GM23338 (cell line): ENCODE measurements around the gene NBEAL2. TPM values are rescaled to one million over a fixed set of nuclear protein-coding genes. Genes with fewer than 3 reads are reported as not detected.

Source experiments
- ATAC-seq: fragments of 200-7000 bp; cut with Tn5 transposase; 3 replicates; pipeline ENCODE4 v1.9.1; 2020
- DNase-seq: peaks from one replicate; pipeline ENCODE4 v3.0.0-alpha.2; 2015; ENCODE audit warnings: low spot score
- H2AFZ ChIP-seq: fragments of 200-600 bp; sonication (generic); 2 replicates; pipeline ENCODE4 v1.8.0; 2016; ENCODE audit warnings: antibody characterized with exemption, mild to moderate bottlenecking, moderate library complexity
- H3F3A ChIP-seq: fragments of 200-600 bp; sonication (generic); replicated peaks from 2 replicates; pipeline ENCODE4 v1.8.0; 2017; ENCODE audit warnings: antibody characterized with exemption, mixed run types, low read depth
- H3K27ac ChIP-seq: fragments of 200-600 bp; sonication (generic); 2 replicates; pipeline ENCODE4 v1.6.1; 2016; ENCODE audit warnings: low read depth
- H3K27me3 ChIP-seq: fragments of 200-600 bp; sonication (generic); 2 replicates; pipeline ENCODE4 v1.8.0; 2016; ENCODE audit warnings: mild to moderate bottlenecking, mixed run types, moderate library complexity; ENCODE audit not compliant: insufficient read depth
- H3K36me3 ChIP-seq: fragments of 200-600 bp; sonication (generic); 2 replicates; pipeline ENCODE4 v1.8.0; 2016; ENCODE audit warnings: mild to moderate bottlenecking; ENCODE audit not compliant: insufficient read depth
- H3K4me1 ChIP-seq: fragments of 200-600 bp; sonication (generic); 2 replicates; pipeline ENCODE4 v1.8.0; 2016; ENCODE audit warnings: mild to moderate bottlenecking, moderate library complexity; ENCODE audit not compliant: insufficient read depth
- H3K4me2 ChIP-seq: fragments of 200-600 bp; sonication (generic); 2 replicates; pipeline ENCODE4 v1.7.1; 2017; ENCODE audit warnings: mixed run types
- H3K4me3 ChIP-seq: fragments of 200-600 bp; sonication (generic); 2 replicates; pipeline ENCODE4 v1.6.1; 2016; ENCODE audit warnings: mixed run types
- H3K79me2 ChIP-seq: fragments of 200-600 bp; sonication (generic); replicated peaks from 2 replicates; pipeline ENCODE4 v1.8.0; 2017; ENCODE audit warnings: mild to moderate bottlenecking; ENCODE audit not compliant: insufficient read depth
- H3K9me2 ChIP-seq: fragments of 200-600 bp; sonication (generic); 2 replicates; pipeline ENCODE4 v1.8.0; 2017; ENCODE audit not compliant: insufficient read depth
- H4K20me1 ChIP-seq: fragments of 200-600 bp; sonication (generic); replicated peaks from 2 replicates; pipeline ENCODE4 v1.8.0; 2017; ENCODE audit warnings: mild to moderate bottlenecking; ENCODE audit not compliant: insufficient read depth
- H3K27ac Mint-ChIP-seq: 2 replicates; pipeline ENCODE4 v1.8.0; 2020; ENCODE audit warnings: inconsistent platforms, mild to moderate bottlenecking, moderate library complexity, mixed read lengths
- H3K27me3 Mint-ChIP-seq: 3 replicates; pipeline ENCODE4 v1.8.0; 2022; ENCODE audit warnings: low read depth, mild to moderate bottlenecking, moderate library complexity, mixed read lengths, inconsistent platforms; ENCODE audit not compliant: insufficient read depth, poor library complexity
- H3K36me3 Mint-ChIP-seq: 3 replicates; pipeline ENCODE4 v1.8.0; 2021; ENCODE audit warnings: low read depth, mild to moderate bottlenecking, inconsistent platforms, moderate library complexity, mixed read lengths
- H3K4me1 Mint-ChIP-seq: 3 replicates; pipeline ENCODE4 v1.8.0; 2020; ENCODE audit warnings: mild to moderate bottlenecking, inconsistent platforms, mixed read lengths
- H3K4me3 Mint-ChIP-seq: 3 replicates; pipeline ENCODE4 v1.8.0; 2021; ENCODE audit warnings: moderate library complexity, mild to moderate bottlenecking, inconsistent platforms, mixed read lengths
- H3K9me3 Mint-ChIP-seq: 3 replicates; pipeline ENCODE4 v1.8.0; 2020; ENCODE audit warnings: moderate library complexity, mild to moderate bottlenecking, inconsistent platforms, mixed read lengths
- CREB1 ChIP-seq: fragments of 250-450 bp; sonication (Bioruptor Pico); IDR thresholded peaks from 2 replicates; pipeline ENCODE4 v1.5.0; 2020; ENCODE audit warnings: low read depth, mild to moderate bottlenecking, moderate library complexity
- EZH2 ChIP-seq: fragments of 200-600 bp; sonication (generic); IDR thresholded peaks from one replicate; pipeline ENCODE4 v1.8.0; 2017; ENCODE audit warnings: antibody characterized with exemption, mild to moderate bottlenecking, low read depth; ENCODE audit not compliant: unreplicated experiment
- EZH2phosphoT487 ChIP-seq: fragments of 200-600 bp; sonication (generic); IDR thresholded peaks from one replicate; pipeline ENCODE4 v1.8.1; 2018; ENCODE audit warnings: antibody characterized with exemption; ENCODE audit not compliant: unreplicated experiment
- JUNB ChIP-seq: IDR thresholded peaks from one replicate; pipeline ENCODE4 v1.6.1; 2016; ENCODE audit warnings: antibody characterized with exemption; ENCODE audit not compliant: unreplicated experiment
- NANOG ChIP-seq: IDR thresholded peaks from 2 replicates; pipeline ENCODE4 v1.6.1; 2016; ENCODE audit warnings: antibody characterized with exemption, borderline replicate concordance
- POLR2AphosphoS5 ChIP-seq: IDR thresholded peaks from 2 replicates; pipeline ENCODE4 v1.6.1; 2016; ENCODE audit warnings: antibody characterized with exemption, low read depth
- STAT1 ChIP-seq: IDR thresholded peaks from one replicate; pipeline ENCODE4 v1.6.1; 2016; ENCODE audit warnings: antibody characterized with exemption; ENCODE audit not compliant: unreplicated experiment
- ZNF114 ChIP-seq: fragments of 250-450 bp; sonication (Bioruptor Pico); IDR thresholded peaks from 2 replicates; pipeline ENCODE4 v1.5.0; 2020; ENCODE audit warnings: mild to moderate bottlenecking, moderate library complexity
- ZNF331 ChIP-seq: fragments of 250-450 bp; sonication (Bioruptor Pico); IDR thresholded peaks from 2 replicates; pipeline ENCODE4 v1.5.0; 2020; ENCODE audit warnings: low read depth, mild to moderate bottlenecking, moderate library complexity
- polyA plus RNA-seq: library from polyadenylated mRNA; unstranded; fragments of >200 nt; fragmentation: Nextera tagmentation; extraction: Ambion mirVana; gene quantifications from 2 replicates; pipeline ENCODE4 v1.2.1, GENCODE V29; 2016
- total RNA-seq: library from RNA; depleted of rRNA; stranded (reverse); fragments of >200 nt; shearing (Covaris generic); gene quantifications from 2 replicates; pipeline ENCODE4 v1.2.3, GENCODE V29; 2014
- TF ChIP-seq, protein P1 (sequence below): IDR thresholded peaks from 2 replicates; pipeline ENCODE4 v1.6.1; 2016; ENCODE audit warnings: antibody characterized with exemption
- TF ChIP-seq, protein P2 (sequence below), 2 experiments: fragments of 200-600 bp in 1 of 2; sonication (generic) in 1 of 2; conservative IDR thresholded peaks; 2 replicates each; pipeline versions ENCODE4 v1.5.1 to v1.6.1; 2016 to 2017; ENCODE audit warnings: antibody characterized with exemption in 2 of 2, low read depth in 2 of 2, mild to moderate bottlenecking in 2 of 2, moderate library complexity in 1 of 2
- TF ChIP-seq, protein P3 (sequence below): fragments of 250-450 bp; sonication (Bioruptor Pico); IDR thresholded peaks from 2 replicates; pipeline ENCODE4 v1.5.0; 2020; ENCODE audit warnings: mild to moderate bottlenecking, moderate library complexity
- TF ChIP-seq, protein P4 (sequence below): IDR thresholded peaks from one replicate; pipeline ENCODE4 v1.6.1; 2018; ENCODE audit warnings: antibody characterized with exemption; ENCODE audit not compliant: unreplicated experiment

NBEAL2 gene
- total and polyA plus RNA-seq, 2 experiments from 2014 or later, result 13.5 to 79.9 TPM

DNA sequence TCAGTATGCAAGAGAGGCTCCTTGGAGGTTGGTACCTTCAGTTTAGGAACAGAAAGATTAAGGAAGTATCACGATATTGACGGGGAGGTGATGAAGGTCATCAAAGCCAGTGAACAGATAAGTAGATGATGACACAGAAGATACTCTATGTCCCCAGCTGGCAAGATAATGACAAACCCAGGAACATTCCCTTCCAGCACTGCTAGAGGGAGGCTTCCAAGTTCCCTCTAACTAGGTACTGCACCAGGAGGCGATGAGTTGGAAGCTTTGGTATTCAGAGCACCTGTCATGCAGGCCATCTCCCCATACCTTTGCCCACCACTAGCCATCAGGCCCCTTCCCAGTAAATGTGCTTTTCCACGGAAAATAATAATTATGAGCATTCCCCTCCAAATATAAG, 40.8 kb downstream of the NBEAL2 start:
- H3K36me3 Mint-ChIP-seq, result peaks cover 22% of the 10 kb centered on the region
- Histone ChIP-seq H3K36me3 (no peaks in the 10 kb centered on the region), H3K9me2 (no peaks in the 10 kb centered on the region), H3K4me3 (no peak overlapping the region), H4K20me1 (peaks cover 22% of the 10 kb centered on the region; the same call in 1 of the 2 replicates), H3K27ac (no peak overlapping the region), H3F3A (no peaks in the 10 kb centered on the region), H3K4me2 (no peak overlapping the region), H3K79me2 (peaks cover 20% of the 10 kb centered on the region; the same call in 1 of the 2 replicates), H2AFZ (no peak overlapping the region), H3K4me1 (peaks cover 9% of the 10 kb centered on the region; the same call in 1 of the 2 replicates), H3K27me3 (no peaks in the 10 kb centered on the region)
- TF ChIP-seq, protein P1, sequence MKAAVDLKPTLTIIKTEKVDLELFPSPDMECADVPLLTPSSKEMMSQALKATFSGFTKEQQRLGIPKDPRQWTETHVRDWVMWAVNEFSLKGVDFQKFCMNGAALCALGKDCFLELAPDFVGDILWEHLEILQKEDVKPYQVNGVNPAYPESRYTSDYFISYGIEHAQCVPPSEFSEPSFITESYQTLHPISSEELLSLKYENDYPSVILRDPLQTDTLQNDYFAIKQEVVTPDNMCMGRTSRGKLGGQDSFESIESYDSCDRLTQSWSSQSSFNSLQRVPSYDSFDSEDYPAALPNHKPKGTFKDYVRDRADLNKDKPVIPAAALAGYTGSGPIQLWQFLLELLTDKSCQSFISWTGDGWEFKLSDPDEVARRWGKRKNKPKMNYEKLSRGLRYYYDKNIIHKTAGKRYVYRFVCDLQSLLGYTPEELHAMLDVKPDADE, result no peak
- no peak for TF ChIP-seq ZNF331 (CRISPR knock-in tag)
- TF ChIP-seq NANOG, result no peak
- TF ChIP-seq, protein P2, sequence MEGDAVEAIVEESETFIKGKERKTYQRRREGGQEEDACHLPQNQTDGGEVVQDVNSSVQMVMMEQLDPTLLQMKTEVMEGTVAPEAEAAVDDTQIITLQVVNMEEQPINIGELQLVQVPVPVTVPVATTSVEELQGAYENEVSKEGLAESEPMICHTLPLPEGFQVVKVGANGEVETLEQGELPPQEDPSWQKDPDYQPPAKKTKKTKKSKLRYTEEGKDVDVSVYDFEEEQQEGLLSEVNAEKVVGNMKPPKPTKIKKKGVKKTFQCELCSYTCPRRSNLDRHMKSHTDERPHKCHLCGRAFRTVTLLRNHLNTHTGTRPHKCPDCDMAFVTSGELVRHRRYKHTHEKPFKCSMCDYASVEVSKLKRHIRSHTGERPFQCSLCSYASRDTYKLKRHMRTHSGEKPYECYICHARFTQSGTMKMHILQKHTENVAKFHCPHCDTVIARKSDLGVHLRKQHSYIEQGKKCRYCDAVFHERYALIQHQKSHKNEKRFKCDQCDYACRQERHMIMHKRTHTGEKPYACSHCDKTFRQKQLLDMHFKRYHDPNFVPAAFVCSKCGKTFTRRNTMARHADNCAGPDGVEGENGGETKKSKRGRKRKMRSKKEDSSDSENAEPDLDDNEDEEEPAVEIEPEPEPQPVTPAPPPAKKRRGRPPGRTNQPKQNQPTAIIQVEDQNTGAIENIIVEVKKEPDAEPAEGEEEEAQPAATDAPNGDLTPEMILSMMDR (conservative IDR thresholded peaks at IDR 0.05; ENCODE audit: low read depth in 2 of 2), result no peak
- TF ChIP-seq, protein P3, sequence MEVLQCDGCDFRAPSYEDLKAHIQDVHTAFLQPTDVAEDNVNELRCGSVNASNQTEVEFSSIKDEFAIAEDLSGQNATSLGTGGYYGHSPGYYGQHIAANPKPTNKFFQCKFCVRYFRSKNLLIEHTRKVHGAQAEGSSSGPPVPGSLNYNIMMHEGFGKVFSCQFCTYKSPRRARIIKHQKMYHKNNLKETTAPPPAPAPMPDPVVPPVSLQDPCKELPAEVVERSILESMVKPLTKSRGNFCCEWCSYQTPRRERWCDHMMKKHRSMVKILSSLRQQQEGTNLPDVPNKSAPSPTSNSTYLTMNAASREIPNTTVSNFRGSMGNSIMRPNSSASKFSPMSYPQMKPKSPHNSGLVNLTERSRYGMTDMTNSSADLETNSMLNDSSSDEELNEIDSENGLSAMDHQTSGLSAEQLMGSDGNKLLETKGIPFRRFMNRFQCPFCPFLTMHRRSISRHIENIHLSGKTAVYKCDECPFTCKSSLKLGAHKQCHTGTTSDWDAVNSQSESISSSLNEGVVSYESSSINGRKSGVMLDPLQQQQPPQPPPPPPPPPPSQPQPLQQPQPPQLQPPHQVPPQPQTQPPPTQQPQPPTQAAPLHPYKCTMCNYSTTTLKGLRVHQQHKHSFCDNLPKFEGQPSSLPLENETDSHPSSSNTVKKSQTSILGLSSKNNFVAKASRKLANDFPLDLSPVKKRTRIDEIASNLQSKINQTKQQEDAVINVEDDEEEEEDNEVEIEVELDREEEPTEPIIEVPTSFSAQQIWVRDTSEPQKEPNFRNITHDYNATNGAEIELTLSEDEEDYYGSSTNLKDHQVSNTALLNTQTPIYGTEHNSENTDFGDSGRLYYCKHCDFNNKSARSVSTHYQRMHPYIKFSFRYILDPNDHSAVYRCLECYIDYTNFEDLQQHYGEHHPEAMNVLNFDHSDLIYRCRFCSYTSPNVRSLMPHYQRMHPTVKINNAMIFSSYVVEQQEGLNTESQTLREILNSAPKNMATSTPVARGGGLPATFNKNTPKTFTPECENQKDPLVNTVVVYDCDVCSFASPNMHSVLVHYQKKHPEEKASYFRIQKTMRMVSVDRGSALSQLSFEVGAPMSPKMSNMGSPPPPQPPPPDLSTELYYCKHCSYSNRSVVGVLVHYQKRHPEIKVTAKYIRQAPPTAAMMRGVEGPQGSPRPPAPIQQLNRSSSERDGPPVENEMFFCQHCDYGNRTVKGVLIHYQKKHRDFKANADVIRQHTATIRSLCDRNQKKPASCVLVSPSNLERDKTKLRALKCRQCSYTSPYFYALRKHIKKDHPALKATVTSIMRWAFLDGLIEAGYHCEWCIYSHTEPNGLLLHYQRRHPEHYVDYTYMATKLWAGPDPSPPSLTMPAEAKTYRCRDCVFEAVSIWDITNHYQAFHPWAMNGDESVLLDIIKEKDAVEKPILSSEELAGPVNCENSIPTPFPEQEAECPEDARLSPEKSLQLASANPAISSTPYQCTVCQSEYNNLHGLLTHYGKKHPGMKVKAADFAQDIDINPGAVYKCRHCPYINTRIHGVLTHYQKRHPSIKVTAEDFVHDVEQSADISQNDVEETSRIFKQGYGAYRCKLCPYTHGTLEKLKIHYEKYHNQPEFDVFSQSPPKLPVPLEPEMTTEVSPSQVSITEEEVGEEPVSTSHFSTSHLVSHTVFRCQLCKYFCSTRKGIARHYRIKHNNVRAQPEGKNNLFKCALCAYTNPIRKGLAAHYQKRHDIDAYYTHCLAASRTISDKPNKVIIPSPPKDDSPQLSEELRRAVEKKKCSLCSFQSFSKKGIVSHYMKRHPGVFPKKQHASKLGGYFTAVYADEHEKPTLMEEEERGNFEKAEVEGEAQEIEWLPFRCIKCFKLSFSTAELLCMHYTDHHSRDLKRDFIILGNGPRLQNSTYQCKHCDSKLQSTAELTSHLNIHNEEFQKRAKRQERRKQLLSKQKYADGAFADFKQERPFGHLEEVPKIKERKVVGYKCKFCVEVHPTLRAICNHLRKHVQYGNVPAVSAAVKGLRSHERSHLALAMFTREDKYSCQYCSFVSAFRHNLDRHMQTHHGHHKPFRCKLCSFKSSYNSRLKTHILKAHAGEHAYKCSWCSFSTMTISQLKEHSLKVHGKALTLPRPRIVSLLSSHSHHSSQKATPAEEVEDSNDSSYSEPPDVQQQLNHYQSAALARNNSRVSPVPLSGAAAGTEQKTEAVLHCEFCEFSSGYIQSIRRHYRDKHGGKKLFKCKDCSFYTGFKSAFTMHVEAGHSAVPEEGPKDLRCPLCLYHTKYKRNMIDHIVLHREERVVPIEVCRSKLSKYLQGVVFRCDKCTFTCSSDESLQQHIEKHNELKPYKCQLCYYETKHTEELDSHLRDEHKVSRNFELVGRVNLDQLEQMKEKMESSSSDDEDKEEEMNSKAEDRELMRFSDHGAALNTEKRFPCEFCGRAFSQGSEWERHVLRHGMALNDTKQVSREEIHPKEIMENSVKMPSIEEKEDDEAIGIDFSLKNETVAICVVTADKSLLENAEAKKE (CRISPR knock-in tag), result no peak
- TF ChIP-seq JUNB, result no peak
- TF ChIP-seq STAT1, result no peak
- TF ChIP-seq CREB1 (CRISPR knock-in tag), result no peak
- no peak for TF ChIP-seq EZH2
- TF ChIP-seq ZNF114, result no peak
- no peak for TF ChIP-seq EZH2phosphoT487
- TF ChIP-seq, protein P4, sequence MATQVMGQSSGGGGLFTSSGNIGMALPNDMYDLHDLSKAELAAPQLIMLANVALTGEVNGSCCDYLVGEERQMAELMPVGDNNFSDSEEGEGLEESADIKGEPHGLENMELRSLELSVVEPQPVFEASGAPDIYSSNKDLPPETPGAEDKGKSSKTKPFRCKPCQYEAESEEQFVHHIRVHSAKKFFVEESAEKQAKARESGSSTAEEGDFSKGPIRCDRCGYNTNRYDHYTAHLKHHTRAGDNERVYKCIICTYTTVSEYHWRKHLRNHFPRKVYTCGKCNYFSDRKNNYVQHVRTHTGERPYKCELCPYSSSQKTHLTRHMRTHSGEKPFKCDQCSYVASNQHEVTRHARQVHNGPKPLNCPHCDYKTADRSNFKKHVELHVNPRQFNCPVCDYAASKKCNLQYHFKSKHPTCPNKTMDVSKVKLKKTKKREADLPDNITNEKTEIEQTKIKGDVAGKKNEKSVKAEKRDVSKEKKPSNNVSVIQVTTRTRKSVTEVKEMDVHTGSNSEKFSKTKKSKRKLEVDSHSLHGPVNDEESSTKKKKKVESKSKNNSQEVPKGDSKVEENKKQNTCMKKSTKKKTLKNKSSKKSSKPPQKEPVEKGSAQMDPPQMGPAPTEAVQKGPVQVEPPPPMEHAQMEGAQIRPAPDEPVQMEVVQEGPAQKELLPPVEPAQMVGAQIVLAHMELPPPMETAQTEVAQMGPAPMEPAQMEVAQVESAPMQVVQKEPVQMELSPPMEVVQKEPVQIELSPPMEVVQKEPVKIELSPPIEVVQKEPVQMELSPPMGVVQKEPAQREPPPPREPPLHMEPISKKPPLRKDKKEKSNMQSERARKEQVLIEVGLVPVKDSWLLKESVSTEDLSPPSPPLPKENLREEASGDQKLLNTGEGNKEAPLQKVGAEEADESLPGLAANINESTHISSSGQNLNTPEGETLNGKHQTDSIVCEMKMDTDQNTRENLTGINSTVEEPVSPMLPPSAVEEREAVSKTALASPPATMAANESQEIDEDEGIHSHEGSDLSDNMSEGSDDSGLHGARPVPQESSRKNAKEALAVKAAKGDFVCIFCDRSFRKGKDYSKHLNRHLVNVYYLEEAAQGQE, result no peak
- TF ChIP-seq POLR2AphosphoS5, result no peak
- no peaks in the 10 kb centered on the region for H3K27me3 Mint-ChIP-seq
- DNase-seq, result no peak
- no peak for ATAC-seq
- peaks cover 15% of the 10 kb centered on the region for H3K4me1 Mint-ChIP-seq
- H3K9me3 Mint-ChIP-seq, result no peaks in the 10 kb centered on the region
- H3K4me3 Mint-ChIP-seq, result no peak overlapping the region
- no peak overlapping the region for H3K27ac Mint-ChIP-seq
